ENCODE results near the gene MIGA1. TPM values are rescaled to one million over a fixed set of nuclear protein-coding genes. Genes with fewer than 3 reads are reported as not detected.

The MIGA1 gene
- total and polyA plus RNA-seq, 2 of the 13 experiments (the other 11 are each of a cell fraction or from before 2014, with no cell fraction given): 3.8 to 6.6 TPM

DNA sequence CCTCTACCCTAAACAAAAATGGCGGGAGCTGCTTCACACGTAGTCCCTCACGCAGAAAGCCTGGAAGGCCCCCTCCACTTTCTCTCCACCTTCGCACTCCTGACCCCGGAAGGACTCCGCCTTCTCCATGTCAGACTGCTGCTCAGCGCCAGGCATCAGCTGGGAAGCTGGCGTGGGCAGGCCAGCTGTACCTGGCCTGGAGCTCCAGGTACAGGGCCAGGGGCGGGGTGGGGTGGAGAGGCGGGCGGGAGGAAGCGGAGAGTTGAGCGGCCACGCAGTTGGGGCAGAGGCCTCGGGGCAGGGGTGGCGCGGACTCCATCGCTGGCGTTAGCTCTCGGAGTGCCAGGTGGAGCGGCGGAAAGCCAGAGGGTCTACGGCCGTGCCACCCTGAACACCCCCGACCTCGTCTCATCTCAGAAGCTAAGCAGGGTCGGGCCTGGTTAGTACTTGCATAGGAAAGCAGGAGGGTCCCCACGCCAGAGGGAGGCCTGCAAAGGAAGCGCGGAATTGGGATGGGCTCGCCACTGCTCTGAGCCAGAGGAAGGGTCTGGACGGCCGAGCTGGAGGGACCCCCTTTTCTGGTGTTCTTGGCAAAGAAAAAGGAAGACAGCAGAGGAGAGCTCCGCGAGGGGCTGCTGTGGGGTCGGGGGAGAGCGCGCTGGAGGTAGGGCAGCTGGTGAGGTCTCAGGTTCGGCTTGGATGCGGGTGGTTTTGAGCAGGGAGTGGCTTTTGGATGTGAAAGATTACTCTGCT is at the start of gene MIGA1 (continued):
- TF ChIP-seq, protein P1, sequence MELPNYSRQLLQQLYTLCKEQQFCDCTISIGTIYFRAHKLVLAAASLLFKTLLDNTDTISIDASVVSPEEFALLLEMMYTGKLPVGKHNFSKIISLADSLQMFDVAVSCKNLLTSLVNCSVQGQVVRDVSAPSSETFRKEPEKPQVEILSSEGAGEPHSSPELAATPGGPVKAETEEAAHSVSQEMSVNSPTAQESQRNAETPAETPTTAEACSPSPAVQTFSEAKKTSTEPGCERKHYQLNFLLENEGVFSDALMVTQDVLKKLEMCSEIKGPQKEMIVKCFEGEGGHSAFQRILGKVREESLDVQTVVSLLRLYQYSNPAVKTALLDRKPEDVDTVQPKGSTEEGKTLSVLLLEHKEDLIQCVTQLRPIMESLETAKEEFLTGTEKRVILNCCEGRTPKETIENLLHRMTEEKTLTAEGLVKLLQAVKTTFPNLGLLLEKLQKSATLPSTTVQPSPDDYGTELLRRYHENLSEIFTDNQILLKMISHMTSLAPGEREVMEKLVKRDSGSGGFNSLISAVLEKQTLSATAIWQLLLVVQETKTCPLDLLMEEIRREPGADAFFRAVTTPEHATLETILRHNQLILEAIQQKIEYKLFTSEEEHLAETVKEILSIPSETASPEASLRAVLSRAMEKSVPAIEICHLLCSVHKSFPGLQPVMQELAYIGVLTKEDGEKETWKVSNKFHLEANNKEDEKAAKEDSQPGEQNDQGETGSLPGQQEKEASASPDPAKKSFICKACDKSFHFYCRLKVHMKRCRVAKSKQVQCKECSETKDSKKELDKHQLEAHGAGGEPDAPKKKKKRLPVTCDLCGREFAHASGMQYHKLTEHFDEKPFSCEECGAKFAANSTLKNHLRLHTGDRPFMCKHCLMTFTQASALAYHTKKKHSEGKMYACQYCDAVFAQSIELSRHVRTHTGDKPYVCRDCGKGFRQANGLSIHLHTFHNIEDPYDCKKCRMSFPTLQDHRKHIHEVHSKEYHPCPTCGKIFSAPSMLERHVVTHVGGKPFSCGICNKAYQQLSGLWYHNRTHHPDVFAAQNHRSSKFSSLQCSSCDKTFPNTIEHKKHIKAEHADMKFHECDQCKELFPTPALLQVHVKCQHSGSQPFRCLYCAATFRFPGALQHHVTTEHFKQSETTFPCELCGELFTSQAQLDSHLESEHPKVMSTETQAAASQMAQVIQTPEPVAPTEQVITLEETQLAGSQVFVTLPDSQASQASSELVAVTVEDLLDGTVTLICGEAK (IDR thresholded peaks at IDR 0.05): no peak
- TF ChIP-seq, protein P1 (CRISPR knock-in tag; IDR thresholded peaks at IDR 0.05): peak; percentile 48; the same call in 1 of the 2 replicates
- TF ChIP-seq, protein P2, sequence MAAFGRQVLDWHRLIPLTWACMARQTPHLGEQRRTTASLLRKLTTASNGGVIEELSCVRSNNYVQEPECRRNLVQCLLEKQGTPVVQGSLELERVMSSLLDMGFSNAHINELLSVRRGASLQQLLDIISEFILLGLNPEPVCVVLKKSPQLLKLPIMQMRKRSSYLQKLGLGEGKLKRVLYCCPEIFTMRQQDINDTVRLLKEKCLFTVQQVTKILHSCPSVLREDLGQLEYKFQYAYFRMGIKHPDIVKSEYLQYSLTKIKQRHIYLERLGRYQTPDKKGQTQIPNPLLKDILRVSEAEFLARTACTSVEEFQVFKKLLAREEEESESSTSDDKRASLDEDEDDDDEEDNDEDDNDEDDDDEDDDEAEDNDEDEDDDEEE (CRISPR knock-in tag; IDR thresholded peaks at IDR 0.05): 0 out of 2 replicates have a peak, but pooled peaks have one; percentile 54
- TF ChIP-seq TEAD3 (CRISPR knock-in tag; optimal IDR thresholded peaks at IDR 0.05; ENCODE audit: borderline replicate concordance): peak; percentile 50
- no peak for TF ChIP-seq ZNF775 (CRISPR knock-in tag; IDR thresholded peaks at IDR 0.05; ENCODE audit: borderline replicate concordance)
- peak; percentile 60; the same call in 1 of the 2 replicates for TF ChIP-seq CCDC6 (CRISPR knock-in tag; IDR thresholded peaks at IDR 0.05)
- TF ChIP-seq, protein P3, sequence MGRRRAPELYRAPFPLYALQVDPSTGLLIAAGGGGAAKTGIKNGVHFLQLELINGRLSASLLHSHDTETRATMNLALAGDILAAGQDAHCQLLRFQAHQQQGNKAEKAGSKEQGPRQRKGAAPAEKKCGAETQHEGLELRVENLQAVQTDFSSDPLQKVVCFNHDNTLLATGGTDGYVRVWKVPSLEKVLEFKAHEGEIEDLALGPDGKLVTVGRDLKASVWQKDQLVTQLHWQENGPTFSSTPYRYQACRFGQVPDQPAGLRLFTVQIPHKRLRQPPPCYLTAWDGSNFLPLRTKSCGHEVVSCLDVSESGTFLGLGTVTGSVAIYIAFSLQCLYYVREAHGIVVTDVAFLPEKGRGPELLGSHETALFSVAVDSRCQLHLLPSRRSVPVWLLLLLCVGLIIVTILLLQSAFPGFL (CRISPR knock-in tag; IDR thresholded peaks at IDR 0.05): no peak
- no peak for TF ChIP-seq SIX1 (CRISPR knock-in tag; IDR thresholded peaks at IDR 0.05; ENCODE audit: borderline replicate concordance)
- TF ChIP-seq, protein P4, sequence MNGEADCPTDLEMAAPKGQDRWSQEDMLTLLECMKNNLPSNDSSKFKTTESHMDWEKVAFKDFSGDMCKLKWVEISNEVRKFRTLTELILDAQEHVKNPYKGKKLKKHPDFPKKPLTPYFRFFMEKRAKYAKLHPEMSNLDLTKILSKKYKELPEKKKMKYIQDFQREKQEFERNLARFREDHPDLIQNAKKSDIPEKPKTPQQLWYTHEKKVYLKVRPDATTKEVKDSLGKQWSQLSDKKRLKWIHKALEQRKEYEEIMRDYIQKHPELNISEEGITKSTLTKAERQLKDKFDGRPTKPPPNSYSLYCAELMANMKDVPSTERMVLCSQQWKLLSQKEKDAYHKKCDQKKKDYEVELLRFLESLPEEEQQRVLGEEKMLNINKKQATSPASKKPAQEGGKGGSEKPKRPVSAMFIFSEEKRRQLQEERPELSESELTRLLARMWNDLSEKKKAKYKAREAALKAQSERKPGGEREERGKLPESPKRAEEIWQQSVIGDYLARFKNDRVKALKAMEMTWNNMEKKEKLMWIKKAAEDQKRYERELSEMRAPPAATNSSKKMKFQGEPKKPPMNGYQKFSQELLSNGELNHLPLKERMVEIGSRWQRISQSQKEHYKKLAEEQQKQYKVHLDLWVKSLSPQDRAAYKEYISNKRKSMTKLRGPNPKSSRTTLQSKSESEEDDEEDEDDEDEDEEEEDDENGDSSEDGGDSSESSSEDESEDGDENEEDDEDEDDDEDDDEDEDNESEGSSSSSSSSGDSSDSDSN (CRISPR knock-in tag; IDR thresholded peaks at IDR 0.05): peak; percentile 83
- no peak for TF ChIP-seq NR2F6 (IDR thresholded peaks at IDR 0.05)
- TF ChIP-seq NR2F6 (CRISPR knock-in tag; IDR thresholded peaks at IDR 0.05): peak; percentile 60; the same call in 1 of the 2 replicates
- TF ChIP-seq, protein P5, sequence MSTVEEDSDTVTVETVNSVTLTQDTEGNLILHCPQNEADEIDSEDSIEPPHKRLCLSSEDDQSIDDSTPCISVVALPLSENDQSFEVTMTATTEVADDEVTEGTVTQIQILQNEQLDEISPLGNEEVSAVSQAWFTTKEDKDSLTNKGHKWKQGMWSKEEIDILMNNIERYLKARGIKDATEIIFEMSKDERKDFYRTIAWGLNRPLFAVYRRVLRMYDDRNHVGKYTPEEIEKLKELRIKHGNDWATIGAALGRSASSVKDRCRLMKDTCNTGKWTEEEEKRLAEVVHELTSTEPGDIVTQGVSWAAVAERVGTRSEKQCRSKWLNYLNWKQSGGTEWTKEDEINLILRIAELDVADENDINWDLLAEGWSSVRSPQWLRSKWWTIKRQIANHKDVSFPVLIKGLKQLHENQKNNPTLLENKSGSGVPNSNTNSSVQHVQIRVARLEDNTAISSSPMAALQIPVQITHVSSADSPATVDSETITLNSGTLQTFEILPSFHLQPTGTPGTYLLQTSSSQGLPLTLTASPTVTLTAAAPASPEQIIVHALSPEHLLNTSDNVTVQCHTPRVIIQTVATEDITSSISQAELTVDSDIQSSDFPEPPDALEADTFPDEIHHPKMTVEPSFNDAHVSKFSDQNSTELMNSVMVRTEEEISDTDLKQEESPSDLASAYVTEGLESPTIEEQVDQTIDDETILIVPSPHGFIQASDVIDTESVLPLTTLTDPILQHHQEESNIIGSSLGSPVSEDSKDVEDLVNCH (CRISPR knock-in tag; IDR thresholded peaks at IDR 0.05): no peak
- TF ChIP-seq NFKB2 (CRISPR knock-in tag; IDR thresholded peaks at IDR 0.05; ENCODE audit: borderline replicate concordance): peak; percentile 44; the same call in 1 of the 2 replicates

All from HepG2 (cell line).